Transverse colon (tissue), 4 donors: ENCODE measurements around the gene USP6.

ENCODE experiments used
- POLR2A ChIP-seq: fragments of 450-650 bp; IDR thresholded peaks from one replicate; pipeline ENCODE4 v1.6.1; 2016; ENCODE audit warnings: antibody characterized with exemption, mild to moderate bottlenecking, moderate library complexity
- POLR2AphosphoS5 ChIP-seq, 3 donors: sonication (generic); formaldehyde crosslinking; IDR thresholded peaks; one replicate each; pipeline ENCODE4 v1.6.1; 2016; ENCODE audit warnings: antibody characterized with exemption in 3 of 3
- TF ChIP-seq, protein P1 (sequence below), 5 experiments: fragments of 200-600 bp in 3 of 5; fragments of 450-650 bp in 2 of 5; sonication (generic) in 3 of 5; IDR thresholded peaks; 1 replicate in 2 of 5; 2 replicates in 3 of 5; pipeline ENCODE4 v1.5.1; 2016 to 2017; ENCODE audit warnings: antibody characterized with exemption in 5 of 5, inconsistent platforms in 3 of 5, mild to moderate bottlenecking in 2 of 5, moderate library complexity in 1 of 5

DNA sequence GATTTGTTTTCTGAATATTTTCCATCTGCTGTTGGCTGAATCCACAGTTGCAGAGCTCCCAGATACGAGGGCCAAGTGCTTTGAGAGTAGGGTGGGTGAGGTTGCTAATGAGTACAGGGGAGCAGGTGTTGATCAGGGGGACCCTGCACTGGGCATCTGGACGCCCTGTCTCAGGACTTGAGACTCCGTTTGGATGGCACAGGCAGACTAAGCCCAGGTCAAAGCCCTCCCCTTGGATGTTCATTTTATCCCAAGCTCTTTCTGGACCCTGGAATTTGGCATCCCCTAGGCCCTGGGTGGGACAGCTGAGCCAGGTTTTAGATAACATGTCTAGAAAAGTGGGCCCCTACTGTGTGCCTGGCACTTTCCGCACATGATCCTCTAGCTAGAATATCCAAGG is 12.1 kb downstream of the USP6 start:
- TF ChIP-seq, protein P1, sequence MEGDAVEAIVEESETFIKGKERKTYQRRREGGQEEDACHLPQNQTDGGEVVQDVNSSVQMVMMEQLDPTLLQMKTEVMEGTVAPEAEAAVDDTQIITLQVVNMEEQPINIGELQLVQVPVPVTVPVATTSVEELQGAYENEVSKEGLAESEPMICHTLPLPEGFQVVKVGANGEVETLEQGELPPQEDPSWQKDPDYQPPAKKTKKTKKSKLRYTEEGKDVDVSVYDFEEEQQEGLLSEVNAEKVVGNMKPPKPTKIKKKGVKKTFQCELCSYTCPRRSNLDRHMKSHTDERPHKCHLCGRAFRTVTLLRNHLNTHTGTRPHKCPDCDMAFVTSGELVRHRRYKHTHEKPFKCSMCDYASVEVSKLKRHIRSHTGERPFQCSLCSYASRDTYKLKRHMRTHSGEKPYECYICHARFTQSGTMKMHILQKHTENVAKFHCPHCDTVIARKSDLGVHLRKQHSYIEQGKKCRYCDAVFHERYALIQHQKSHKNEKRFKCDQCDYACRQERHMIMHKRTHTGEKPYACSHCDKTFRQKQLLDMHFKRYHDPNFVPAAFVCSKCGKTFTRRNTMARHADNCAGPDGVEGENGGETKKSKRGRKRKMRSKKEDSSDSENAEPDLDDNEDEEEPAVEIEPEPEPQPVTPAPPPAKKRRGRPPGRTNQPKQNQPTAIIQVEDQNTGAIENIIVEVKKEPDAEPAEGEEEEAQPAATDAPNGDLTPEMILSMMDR (IDR thresholded peaks at IDR 0.05): no peak
- no peak for TF ChIP-seq POLR2AphosphoS5 (IDR thresholded peaks at IDR 0.05)
- no peak for TF ChIP-seq POLR2A
